HG03460 (cell line): ENCODE measurements around the gene TTC8.
A peak's percentile ranks its signal among the peaks of the same experiment; 100 is the strongest.
"Not testable (repeated sequence)": the region's sequence is repeated elsewhere in the genome, so short reads cannot be mapped to it uniquely, and the experiment has no call there.

Experiments
- ATAC-seq: cut with Tn5 transposase; IDR thresholded peaks from one replicate; pipeline ENCODE4 v1.9.1; 2021; ENCODE audit not compliant: unreplicated experiment

Gene TTC8

DNA sequence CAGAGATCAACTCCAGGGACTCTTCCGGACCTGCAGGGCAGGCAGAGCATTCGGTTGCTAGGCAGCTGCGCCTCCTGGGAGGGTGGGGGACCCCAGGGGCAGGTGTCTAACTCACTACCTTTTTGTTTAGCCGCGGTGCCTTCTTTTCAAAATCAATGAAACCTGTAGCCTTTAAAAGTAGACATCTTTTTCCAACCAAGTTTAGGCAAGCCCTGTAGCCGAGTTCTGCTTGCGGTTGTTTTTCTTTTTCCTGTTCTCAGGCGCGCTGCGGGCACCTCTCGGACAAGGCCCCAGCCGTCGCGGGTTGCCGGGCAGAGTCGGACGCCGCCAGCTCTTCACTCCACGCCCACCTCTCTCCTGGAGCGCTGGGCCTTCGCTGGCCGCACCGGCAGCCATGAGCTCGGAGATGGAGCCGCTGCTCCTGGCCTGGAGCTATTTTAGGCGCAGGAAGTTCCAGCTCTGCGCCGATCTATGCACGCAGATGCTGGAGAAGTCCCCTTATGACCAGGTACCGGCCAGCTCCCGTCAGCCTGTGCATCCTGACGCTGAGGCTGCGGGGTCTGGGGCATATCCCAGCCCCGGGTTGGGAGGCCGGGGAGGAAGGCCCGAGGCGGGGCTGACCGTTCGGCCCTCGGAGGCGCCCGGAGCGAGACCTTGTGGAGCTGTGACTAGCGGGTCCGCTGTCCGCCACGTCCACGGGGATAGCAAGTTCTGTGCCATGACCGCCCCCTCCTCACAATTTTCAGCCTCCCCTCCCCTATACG lies at the start of gene TTC8:
Gene TTC8 (plus strand): TSS at position 338 of the 764 bp plus-strand sequence. CDS start 57 bp downstream, at position 395.
- peak; percentile 98 for ATAC-seq

DNA sequence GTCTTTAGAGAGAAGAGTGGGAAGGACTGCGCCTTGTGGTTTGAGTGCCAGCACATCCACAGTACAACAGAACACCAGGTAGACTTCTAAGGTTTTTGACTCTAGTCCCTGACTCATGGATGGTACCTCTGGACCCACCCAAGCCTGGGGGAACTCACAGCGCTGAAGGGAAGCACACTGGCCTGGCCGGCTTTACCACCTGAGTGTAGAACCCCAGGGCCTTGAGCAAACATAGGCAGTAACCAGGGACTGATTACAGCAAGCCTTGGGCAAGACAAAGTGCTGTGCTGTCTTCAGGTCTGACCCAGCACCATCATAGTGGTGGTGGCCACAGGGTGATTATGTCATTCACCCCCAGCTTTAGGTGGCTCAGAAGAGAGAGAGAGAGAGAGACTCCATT lies 48.9 kb upstream of the TTC8 start:
- no peak for ATAC-seq

DNA sequence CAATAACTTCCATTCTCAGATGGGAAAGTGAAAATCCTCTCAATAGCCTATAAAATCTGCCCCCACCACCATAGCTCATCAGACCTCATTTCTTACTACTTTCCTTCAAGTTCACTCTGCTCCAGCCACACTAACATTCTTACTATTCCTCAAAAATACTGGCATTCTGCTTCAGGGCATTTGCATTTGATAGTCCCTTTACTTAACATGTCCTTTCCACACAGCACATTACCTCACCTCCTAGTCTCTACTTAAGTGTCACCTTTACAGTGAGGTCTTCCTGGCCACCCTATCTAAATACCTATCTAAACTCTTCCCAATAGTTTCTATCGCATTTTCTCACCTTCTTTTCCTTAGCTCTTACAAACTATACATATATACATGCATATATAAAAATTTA lies 38.5 kb upstream of the TTC8 start:
- ATAC-seq, result no peak

DNA sequence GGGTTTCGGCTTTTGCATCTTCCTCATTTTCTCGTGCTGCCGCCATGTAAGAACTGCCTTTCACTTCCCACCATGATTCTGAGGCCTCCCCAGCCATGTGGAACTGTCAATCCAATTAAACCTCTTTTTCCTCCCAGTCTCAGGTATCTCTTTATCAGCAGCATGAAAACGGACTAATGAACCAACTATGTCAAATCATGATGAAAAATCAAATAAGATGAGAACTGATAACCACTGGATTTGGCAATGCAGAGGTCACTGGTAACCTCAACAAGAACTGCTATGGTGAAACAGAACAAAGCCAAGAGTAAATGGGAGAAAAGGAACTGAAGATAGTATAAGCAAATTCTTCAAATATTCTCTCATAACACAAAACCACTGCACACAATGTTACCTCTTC lies 37.7 kb upstream of the TTC8 start:
- no peak for ATAC-seq

DNA sequence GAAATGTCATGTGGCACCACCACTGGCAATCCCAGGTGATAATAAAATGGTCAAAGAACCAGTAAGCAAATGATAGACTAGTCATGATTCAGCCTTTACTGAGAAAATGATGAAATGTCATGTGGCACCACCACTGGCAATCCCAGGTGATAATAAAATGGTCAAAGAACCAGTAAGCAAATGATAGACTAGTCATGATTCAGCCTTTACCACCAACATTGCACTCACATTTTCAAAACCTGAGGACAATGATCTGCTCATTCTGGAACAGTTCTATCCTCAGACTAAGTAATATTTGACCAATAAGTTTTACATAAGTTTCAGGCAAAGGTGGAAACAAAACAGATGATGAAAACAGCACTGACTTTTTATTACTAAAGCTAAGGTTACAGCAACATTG lies 34.9 kb upstream of the TTC8 start:
- ATAC-seq, result not testable (repeated sequence)

DNA sequence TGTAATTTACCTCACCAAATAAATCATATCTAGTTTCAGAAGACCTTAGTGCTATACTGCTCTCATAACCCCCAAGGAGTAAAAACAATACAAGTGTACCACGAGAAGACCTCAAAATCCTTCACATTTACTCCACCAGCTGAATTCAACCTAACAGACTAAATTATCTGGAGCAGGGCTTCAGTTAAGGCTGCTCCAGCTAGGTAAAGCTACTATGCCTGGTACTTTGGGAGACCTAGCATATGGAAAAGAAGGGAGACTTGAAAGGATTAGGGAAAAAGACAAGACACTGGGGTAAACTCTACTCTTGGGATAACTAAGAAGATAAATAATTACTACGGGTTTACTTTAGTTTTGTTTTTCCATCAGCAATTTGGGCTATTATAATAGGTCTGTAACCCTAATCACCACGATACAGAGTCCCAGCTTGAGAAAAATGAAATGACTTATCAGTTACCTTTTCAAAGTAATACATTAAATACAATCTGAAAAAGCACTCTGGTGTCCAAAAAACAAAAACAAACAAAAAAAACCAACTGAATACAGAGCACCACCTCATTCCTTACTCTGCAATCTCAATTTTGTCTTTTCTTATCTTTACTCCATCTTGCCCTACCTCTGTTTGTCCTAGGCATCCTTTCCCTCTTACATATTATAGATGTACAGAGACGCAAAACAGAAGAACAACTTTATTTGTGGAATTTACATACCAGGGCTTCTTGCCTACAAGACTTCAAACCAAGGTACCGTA lies 33.8 kb upstream of the TTC8 start:
- no peak for ATAC-seq

DNA sequence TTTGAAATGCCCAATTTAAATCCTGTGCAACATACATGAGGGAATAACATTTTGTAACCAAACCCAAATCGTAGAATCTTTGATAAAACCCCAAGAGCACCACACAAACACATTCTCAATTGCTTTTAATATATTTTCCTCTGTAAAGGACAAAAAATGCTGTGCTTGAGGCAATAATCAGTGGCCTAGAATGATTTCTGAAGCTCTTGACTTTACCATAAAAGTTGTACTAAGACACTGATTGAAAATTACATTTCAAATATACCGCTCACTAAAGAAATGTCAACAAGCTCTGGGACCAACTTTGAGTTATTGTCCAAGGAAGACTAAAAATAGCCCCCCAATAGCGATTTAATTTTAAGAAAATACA lies 33.2 kb upstream of the TTC8 start:
- ATAC-seq, result no peak

DNA sequence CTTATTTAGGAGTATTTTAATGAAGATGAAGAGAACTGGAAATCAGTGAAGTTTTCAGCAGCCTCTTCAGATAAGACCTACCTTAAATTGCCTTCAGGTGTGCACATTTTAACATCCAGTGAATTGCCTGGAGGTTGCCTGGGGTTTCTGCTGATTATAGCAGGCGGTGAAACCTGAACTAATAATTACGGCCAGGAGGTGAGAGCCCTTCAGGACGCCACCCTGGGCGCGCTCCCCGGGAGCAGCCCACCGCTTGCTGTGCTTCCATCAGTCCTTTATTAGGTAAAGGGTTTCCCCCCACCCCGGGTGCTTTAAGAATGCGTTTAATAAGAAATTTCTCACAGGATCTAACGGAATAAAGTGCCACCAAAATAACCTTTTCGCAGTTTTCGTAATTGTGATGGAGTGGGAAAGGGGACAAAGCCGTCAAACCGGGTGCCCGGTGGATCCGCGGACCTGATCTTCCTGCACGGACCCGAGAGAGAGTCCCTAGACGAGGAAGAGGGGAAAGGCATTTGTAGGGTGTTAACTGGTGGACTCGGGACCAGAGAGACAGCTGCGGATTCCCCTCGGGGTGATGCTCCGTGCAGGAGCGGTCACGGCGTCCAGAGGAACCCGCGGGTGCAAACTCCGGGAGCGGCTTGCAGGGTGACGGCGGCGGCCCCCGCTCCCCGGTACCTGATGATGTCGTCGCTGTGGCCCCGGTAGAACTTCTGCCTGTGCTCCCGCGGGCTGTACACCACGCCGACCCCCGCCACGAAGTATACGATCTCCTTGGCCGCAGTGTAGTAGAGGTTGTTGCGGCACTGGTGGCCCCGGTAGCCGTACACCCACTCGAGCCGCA lies 32.6 kb upstream of the TTC8 start:
- ATAC-seq, result no peak

DNA sequence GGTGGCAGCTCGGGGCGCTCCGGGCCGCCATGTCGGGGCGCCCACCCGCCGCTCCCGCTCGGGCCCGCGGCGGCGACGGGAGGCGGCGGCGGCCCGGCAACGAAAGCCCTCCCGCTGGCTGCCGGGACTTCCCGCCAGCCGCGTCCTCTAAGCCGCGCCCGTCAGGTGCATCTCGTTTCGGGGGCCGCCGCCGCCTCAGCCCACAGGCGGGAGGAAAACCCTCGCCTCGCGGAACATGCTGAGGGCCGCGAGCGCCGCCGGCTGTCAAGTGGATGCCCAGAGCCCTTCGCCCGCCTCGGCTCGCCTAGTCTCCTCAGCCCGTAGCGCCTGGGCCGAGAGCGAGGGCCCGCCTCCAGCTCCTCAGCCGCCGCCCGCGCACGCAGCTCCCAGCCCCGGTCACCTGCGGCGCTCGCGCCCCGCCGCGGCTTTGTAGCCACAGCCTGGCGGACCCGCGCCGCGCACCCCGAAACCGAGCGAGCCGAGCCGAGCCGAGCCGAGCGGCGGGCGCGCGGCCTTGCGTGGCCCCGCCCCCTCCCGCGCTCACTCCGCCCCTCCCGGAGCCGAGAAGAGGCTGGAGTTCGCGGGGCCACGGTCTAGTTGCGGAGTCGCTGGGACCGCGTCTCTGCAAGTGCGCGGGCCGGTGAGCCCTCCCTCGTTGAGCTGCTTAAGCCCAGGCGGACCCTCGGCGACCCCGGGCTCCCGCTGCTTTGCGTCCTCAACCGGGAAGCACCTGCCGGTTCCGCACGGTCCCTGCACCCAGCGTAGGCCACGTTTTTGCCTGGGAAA lies 31.8 kb upstream of the TTC8 start, which contains the start of gene EML5:
Gene EML5 (minus strand): TSS at position 481 of the 786 bp plus-strand sequence. CDS start 450 bp downstream, at position 31.
- peak; percentile 80 for ATAC-seq

DNA sequence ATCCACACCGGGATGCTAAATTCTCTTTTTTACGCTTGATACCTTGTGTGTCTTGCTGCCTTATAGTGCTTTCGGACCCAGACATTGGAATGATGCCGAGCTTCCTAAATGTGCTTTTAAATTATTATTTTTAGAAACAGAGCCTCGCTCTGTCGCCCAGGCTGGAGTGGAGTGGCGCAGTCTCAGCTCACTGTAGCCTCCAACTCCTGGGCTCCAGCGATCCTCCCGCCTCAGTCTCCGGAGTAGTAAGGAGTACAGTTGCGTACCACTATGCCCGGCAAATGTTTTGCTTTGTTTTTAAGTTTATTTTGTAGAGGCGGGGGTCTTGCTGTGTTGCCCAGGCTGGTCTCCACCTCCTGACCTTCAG lies 31.2 kb upstream of the TTC8 start:
- no peak for ATAC-seq

DNA sequence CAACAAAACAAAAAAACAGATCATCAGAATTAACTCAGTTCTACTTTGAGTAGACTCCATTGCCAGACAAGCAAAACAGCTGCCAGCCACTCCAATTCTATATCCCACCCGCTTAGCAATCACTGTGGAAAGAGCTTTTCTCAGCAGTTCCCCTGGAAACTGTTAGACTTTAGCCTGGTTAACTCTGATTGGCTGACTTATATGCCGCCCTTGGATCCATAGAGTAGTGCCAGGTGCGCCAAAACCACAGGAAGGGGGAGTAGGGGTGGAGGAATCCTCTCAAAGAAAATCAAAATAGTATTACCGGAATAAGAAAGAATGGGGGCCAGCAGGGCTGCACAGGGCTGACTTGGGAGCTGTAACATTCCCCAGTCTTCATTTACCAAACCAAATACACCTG lies 26.3 kb upstream of the TTC8 start:
- ATAC-seq, result no peak

DNA sequence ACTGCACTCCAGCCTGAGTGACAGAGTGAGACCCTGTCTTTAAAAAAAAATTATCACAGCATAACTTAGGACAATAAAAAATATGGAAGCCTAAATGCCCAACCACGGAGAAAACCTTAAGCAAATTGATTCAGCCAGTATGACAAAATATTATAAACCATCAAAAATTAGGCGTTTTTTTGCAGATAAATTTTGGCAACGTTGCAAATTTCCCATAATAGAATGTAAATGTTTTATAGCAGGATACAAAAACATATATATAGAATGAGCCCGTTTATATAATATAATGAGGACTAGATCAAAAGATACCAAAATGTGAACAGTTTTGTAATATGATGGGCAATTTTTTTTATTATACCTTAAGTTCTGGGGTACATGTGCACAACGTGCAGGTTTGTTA lies 24.9 kb upstream of the TTC8 start:
- ATAC-seq, result no peak

DNA sequence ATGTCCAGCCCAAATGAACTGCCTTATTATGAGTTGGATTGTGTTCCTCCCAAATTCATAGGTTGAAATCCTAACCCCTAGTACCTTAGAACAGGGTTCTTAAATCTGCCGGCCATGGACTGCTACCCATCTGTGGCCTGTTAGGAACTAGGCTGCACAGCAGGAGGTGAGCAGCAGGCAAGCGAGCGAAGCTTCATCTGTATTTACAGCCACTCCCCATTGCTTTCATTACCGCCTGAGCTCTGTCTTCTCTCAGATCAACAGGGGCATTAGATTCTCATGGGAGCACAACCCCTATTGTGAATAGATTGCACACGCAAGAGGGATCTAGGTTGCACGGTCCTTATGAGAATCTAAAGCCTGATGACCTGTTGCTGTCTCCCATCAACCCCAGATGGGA lies 21.9 kb upstream of the TTC8 start:
- ATAC-seq, result no peak

DNA sequence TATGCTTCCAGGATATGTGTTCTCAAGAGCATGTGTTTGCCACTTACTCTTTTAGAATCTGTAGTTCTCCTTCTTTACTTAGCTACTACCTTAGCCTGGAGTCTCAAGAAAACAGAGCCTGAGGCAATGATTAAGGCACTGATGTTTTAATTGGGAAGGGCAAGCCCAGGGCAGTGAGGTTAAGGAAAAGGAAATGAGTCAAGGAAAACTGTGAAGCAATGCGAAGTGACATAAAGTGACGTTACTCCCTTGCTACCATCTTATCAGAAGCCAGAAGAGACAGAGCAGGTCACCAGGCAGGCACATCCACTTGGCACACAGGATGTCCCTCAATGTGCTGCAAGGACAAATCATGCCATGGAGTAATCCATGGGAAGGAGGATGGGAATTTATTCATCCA lies 20.4 kb upstream of the TTC8 start:
- ATAC-seq, result no peak

DNA sequence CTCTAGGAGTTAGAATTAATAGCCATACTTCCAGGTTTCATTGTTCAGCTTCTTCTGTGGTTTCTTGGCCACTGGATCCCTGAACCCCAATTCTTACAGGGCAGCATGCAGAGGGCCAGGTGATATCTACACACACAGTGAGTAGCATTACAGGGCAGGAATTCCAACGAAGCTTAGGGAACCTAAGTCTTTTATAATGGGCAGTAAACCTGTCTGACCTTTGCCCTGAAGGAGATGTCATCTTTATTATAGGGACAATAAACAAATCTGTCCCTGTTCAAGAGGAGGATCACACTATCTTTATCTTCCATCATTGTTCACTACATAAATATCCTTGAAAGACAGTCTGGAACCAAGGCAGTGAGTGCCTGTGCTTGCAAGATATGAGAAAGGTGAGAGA lies 20.0 kb upstream of the TTC8 start:
- no peak for ATAC-seq

DNA sequence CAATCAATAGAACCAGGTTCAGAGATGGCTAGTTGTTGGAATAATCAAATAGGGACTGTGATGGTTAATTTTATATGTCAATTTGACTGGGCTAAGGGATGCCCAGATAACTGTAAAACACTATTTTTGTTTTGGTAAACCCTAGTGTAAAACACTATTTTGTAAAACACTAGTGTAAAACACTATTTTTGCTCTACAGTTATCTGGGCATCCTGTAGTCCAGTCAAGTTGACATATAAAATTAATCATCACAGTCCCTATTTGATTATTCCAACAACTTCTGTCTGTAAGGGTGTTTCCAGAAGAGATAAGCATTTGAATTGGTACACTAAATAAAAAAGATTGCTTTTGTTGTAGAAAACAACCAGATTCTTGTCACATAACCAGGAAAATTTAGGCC lies 16.1 kb upstream of the TTC8 start:
- ATAC-seq, result no peak

DNA sequence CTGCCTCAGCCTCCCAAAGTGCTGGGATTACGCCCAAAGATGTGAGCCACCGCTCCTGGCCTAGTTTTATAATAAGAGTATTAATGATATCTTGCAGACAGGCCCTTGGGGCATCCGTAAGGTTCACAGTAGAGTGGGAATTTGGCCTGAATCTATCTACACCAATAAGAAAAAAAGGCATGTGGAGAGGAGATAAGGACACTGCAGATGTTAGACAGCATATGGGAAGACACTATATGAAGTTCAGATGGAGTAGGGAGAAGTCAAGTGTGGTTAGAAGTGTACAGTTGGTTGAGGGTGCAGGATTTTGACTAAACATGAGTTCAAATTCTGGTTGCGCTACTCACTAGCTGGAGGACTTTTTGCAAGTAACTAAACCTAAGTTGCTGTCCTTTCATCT lies 8.5 kb upstream of the TTC8 start:
- ATAC-seq, result no peak

DNA sequence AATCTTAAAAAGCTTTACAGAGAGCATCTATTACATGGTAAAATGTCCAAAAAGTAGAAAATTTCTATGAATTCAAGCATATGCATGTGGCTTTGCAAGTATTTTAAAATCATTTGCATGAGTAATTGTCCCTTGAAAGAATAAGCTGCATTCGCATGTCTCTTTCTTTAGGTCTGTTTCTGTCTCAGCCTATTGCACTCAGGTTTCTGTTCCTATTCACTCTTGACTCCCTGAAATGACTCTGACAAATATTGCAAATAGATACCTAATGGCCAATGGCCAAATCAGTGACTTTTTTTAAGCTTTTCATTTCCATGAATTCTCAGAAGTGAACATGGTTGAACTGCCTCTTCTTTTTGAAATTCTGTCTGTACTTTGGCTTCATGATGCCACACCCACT lies 6.4 kb upstream of the TTC8 start:
- no peak for ATAC-seq

DNA sequence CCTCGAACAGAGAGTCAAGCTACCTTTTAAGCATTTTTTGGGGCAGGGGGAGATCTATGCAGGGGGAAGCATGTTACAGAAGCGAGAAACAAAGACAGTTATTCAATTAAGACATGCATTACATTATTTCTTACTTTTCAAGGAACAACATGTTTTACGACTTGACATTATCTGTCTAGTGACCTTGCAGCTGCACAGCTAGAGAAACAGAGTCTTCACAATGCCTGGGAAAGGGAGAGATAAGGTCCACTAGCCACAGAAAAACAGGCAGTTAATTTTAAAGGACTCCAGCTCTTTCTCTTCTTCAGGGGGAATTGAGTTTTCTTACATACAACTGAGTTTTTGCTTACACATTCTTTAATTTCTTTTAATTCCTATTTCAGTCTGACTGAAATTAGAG lies 4.8 kb upstream of the TTC8 start:
- not testable (repeated sequence) for ATAC-seq

DNA sequence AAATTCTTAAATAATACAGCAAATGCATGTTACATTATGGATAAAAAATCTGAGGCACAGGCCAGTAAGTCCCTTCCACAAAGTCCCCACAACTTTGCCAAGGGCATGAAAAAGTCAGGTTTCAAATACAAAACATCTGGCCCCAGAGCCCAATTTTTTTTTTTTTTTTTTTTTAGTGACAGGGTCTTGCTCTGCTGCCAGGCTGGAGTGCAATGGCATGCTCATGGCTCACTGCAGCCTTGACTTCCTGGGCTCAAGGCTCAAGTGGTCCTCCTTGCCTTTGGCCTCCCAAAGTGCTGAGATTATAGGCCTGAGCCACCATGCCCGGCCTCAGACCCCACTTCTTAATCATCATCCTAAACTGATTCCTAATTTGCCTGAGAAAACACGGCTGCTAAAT lies 3.1 kb upstream of the TTC8 start:
- ATAC-seq, result no peak

DNA sequence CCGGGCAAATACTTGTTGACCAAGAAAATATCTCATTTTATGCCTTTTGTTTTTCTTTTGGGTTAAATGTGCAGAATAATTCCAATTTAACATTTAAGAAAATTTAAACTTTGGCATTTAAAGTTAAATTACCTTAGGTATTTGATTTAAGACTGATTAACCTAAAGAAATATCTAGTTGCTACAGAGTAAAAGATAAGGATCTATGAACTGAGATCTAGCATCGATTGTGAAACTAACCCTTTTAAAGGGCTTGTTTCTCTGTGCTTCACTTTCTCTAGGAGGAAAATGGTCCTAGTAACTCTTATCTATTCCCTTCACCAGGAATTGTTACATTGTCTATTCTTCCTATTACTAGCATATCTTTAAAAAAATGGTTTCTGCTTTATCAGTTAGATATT lies 2.6 kb upstream of the TTC8 start:
- no peak for ATAC-seq
